ENCODE data around the gene SEC24D. TPM values are rescaled to one million over a fixed set of nuclear protein-coding genes. Genes with fewer than 3 reads are reported as not detected.

SEC24D gene
- total RNA-seq, 1 donor from 2014 or later = 138 TPM

- no peaks in the 10 kb centered on the region for H3K27me3 Mint-ChIP-seq (ENCODE audit: unreplicated experiment)
- H3K36me3 Mint-ChIP-seq (ENCODE audit: unreplicated experiment) = no peaks in the 10 kb centered on the region
These were observed 31.6 kb upstream of the SEC24D start for GRCh38 chr4:118867311-118868067.

GRCh38 chr4:118866442-118866841 is 30.5 kb upstream of the SEC24D start:
- no peak for TF ChIP-seq CTCF (IDR thresholded peaks at IDR 0.05)
- no peaks in the 10 kb centered on the region for H3K27me3 Mint-ChIP-seq (ENCODE audit: unreplicated experiment)
- peaks cover 6% of the 10 kb centered on the region for H3K4me1 Mint-ChIP-seq (ENCODE audit: unreplicated experiment)
- DNase-seq (ENCODE audit: extremely low spot score, unreplicated experiment) = no peak
- H3K4me3 Mint-ChIP-seq (ENCODE audit: unreplicated experiment) = no peak overlapping the region
- H3K9me3 Mint-ChIP-seq (ENCODE audit: unreplicated experiment) = no peaks in the 10 kb centered on the region
- no peak overlapping the region for H3K27ac Mint-ChIP-seq (ENCODE audit: unreplicated experiment)
- H3K36me3 Mint-ChIP-seq (ENCODE audit: unreplicated experiment) = no peaks in the 10 kb centered on the region

More at GRCh38 chr4:118867311-118868067, 31.6 kb upstream of the SEC24D start:
- peaks cover 6% of the 10 kb centered on the region for H3K4me1 Mint-ChIP-seq (ENCODE audit: unreplicated experiment)
- no peak overlapping the region for H3K4me3 Mint-ChIP-seq (ENCODE audit: unreplicated experiment)
- H3K27ac Mint-ChIP-seq (ENCODE audit: unreplicated experiment) = no peak overlapping the region
- no peak for DNase-seq (ENCODE audit: extremely low spot score, unreplicated experiment)
- no peaks in the 10 kb centered on the region for H3K9me3 Mint-ChIP-seq (ENCODE audit: unreplicated experiment)
- no peak for TF ChIP-seq CTCF (IDR thresholded peaks at IDR 0.05)

GRCh38 chr4:118865091-118865708 is 29.3 kb upstream of the SEC24D start:
- no peak for DNase-seq (ENCODE audit: extremely low spot score, unreplicated experiment)
- TF ChIP-seq CTCF (IDR thresholded peaks at IDR 0.05) = peak; percentile 80
- no peak overlapping the region for H3K27ac Mint-ChIP-seq (ENCODE audit: unreplicated experiment)
- no peaks in the 10 kb centered on the region for H3K36me3 Mint-ChIP-seq (ENCODE audit: unreplicated experiment)
- H3K9me3 Mint-ChIP-seq (ENCODE audit: unreplicated experiment) = no peaks in the 10 kb centered on the region
- H3K4me1 Mint-ChIP-seq (ENCODE audit: unreplicated experiment) = peaks cover 6% of the 10 kb centered on the region
- H3K27me3 Mint-ChIP-seq (ENCODE audit: unreplicated experiment) = no peaks in the 10 kb centered on the region
- H3K4me3 Mint-ChIP-seq (ENCODE audit: unreplicated experiment) = no peak overlapping the region

GRCh38 chr4:118858779-118859178 is 22.9 kb upstream of the SEC24D start:
- Mint-ChIP-seq H3K27ac (ENCODE audit: unreplicated experiment) (no peak overlapping the region), H3K4me3 (ENCODE audit: unreplicated experiment) (no peak overlapping the region), H3K9me3 (ENCODE audit: unreplicated experiment) (no peaks in the 10 kb centered on the region), H3K4me1 (ENCODE audit: unreplicated experiment) (no peaks in the 10 kb centered on the region), H3K27me3 (ENCODE audit: unreplicated experiment) (peaks cover 2% of the 10 kb centered on the region), H3K36me3 (ENCODE audit: unreplicated experiment) (no peaks in the 10 kb centered on the region)
- no peak for TF ChIP-seq CTCF (IDR thresholded peaks at IDR 0.05)
- DNase-seq (ENCODE audit: extremely low spot score, unreplicated experiment) = no peak

- Mint-ChIP-seq H3K9me3 (ENCODE audit: unreplicated experiment) (no peaks in the 10 kb centered on the region), H3K4me3 (ENCODE audit: unreplicated experiment) (no peak overlapping the region), H3K4me1 (ENCODE audit: unreplicated experiment) (no peaks in the 10 kb centered on the region), H3K36me3 (ENCODE audit: unreplicated experiment) (no peaks in the 10 kb centered on the region), H3K27me3 (ENCODE audit: unreplicated experiment) (peaks cover 2% of the 10 kb centered on the region), H3K27ac (ENCODE audit: unreplicated experiment) (no peak overlapping the region)
- TF ChIP-seq CTCF (IDR thresholded peaks at IDR 0.05) = no peak
- no peak for DNase-seq (ENCODE audit: extremely low spot score, unreplicated experiment)
These were observed 21.8 kb upstream of the SEC24D start for GRCh38 chr4:118857760-118858159.
